Parathyroid adenoma (tissue), 2 donors: ENCODE measurements around the gene C4A.
"Not testable (repeated sequence)": the region's sequence is repeated elsewhere in the genome, so short reads cannot be mapped to it uniquely, and the experiment has no call there.

Source experiments
- H2AFZ ChIP-seq: fragments of 300-600 bp; sonication (generic); one replicate; pipeline ENCODE4 v1.7.0; 2017; ENCODE audit warnings: antibody characterized with exemption, mild to moderate bottlenecking
- H3K27ac ChIP-seq: fragments of 300-600 bp; sonication (generic); one replicate; pipeline ENCODE4 v1.7.0; 2017
- H3K27me3 ChIP-seq: fragments of 300-600 bp; sonication (generic); one replicate; pipeline ENCODE4 v1.7.0; 2017; ENCODE audit warnings: low read length; ENCODE audit not compliant: control insufficient read depth, insufficient read depth
- H3K36me3 ChIP-seq: fragments of 300-600 bp; sonication (generic); one replicate; pipeline ENCODE4 v1.7.0; 2017; ENCODE audit warnings: low read length; ENCODE audit not compliant: control insufficient read depth, insufficient read depth
- H3K4me1 ChIP-seq: fragments of 300-600 bp; sonication (generic); one replicate; pipeline ENCODE4 v1.7.0; 2017; ENCODE audit warnings: control low read depth
- H3K4me2 ChIP-seq: fragments of 300-600 bp; sonication (generic); one replicate; pipeline ENCODE4 v1.7.0; 2017; ENCODE audit warnings: low read length
- H3K4me3 ChIP-seq: fragments of 300-600 bp; sonication (generic); one replicate; pipeline ENCODE4 v1.7.0; 2017; ENCODE audit warnings: low read depth, low read length
- H3K79me2 ChIP-seq: fragments of 300-600 bp; sonication (generic); one replicate; pipeline ENCODE4 v1.7.0; 2017; ENCODE audit warnings: control low read depth
- H3K9ac ChIP-seq: fragments of 300-600 bp; sonication (generic); one replicate; pipeline ENCODE4 v1.7.0; 2017; ENCODE audit warnings: mild to moderate bottlenecking
- H3K9me3 ChIP-seq: fragments of 300-600 bp; sonication (generic); one replicate; pipeline ENCODE4 v1.7.0; 2017; ENCODE audit warnings: low read length; ENCODE audit not compliant: control insufficient read depth
- CTCF ChIP-seq: fragments of 300-600 bp; sonication (generic); IDR thresholded peaks from one replicate; pipeline ENCODE4 v1.7.0; 2017; ENCODE audit warnings: antibody characterized with exemption, mild to moderate bottlenecking
- donor health status: primary hyperparathyroidism.

C4A gene

GRCh38 chr6:31979238-31979898 is 2.5 kb upstream of the C4A start:
- Histone ChIP-seq H3K27me3 (no peaks in the 10 kb centered on the region), H3K9me3 (no peaks in the 10 kb centered on the region), H3K9ac (no peak overlapping the region), H3K4me1 (no peaks in the 10 kb centered on the region), H3K36me3 (no peaks in the 10 kb centered on the region), H3K27ac (no peak overlapping the region), H3K4me3 (no peak overlapping the region), H3K79me2 (peaks cover 4% of the 10 kb centered on the region), H2AFZ (no peak overlapping the region), H3K4me2 (no peak overlapping the region)
- TF ChIP-seq CTCF: no peak

DNA sequence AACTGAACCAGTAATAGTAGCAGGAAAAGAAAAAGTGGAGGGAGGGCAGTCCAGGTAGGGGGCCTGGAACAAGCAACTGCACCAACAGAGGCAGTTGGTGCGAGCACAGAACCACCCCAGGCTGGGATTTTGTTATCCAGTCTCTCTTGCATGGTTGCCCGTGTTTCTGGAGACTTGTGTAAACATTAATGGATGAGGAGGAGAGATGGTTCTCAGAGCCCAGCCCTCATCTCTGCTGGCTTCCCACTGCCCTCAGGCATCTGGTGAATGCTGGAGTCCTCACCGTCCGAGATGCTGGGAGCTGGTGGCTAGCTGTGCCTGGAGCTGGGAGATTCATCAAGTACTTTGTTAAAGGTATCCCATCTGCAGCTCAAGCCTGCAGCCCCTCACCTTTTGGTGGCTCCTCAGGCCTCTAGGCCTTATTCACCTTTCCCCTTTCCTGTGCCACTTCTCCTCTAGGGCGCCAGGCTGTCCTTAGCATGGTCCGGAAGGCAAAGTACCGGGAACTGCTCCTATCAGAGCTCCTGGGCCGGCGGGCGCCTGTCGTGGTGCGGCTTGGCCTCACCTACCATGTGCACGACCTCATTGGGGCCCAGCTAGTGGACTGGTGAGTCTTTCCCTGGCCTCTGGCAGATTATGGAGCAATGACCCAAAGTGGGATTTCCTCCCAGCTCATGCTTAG is 1.5 kb upstream of the C4A start:
- not testable (repeated sequence) for H3K27ac ChIP-seq, H3K4me1 ChIP-seq, H3K4me3 ChIP-seq, H3K27me3 ChIP-seq, H3K36me3 ChIP-seq, H3K9me3 ChIP-seq, H2AFZ ChIP-seq, H3K79me2 ChIP-seq, H3K4me2 ChIP-seq, H3K9ac ChIP-seq

DNA sequence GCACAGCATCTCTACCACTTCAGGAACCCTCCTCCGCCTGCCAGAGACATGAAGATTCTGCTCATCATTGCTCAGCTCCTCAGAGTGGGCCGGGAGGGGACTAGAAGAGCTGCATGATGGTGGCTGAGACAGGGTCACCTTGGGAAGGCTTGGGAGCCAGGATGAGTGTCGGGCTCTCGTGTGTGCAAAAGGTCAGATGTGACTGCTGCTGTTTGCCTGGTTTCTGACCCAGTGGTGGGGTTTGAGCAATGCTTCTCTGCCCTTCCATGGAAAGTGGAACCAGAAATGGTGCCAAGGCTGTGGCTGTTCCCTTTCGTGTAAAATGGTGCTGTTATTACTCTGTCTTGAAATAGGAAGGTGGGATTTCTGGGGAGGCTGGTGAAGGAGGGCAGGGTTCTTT is 859 bp upstream of the C4A start:
- H3K27ac ChIP-seq, H3K4me2 ChIP-seq, H3K9ac ChIP-seq, H2AFZ ChIP-seq, H3K9me3 ChIP-seq, H3K27me3 ChIP-seq, H3K79me2 ChIP-seq, H3K36me3 ChIP-seq, H3K4me3 ChIP-seq, H3K4me1 ChIP-seq: not testable (repeated sequence)

DNA sequence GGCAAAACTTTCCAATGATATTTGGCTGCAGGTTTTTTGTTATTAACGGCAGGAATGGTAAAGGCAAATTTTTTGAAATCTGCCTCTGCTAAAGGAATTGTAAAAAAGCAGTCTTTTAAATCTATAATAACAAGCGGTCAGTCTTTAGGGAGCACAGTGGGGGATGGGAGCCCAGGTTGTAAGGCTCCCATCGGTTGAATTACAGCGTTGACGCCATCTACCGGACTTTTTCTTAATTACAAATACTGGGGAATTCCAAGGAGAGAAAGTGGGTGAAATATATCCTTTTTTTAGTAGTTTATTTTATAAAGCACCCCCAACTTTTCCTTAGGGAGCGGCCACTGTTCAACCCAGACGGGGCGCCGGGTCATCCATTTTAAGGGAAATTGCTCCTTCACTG is 7.5 kb downstream of the C4A start:
- not testable (repeated sequence) for H3K27me3 ChIP-seq, H3K4me1 ChIP-seq, H2AFZ ChIP-seq, H3K4me2 ChIP-seq, H3K27ac ChIP-seq, H3K4me3 ChIP-seq, H3K79me2 ChIP-seq, H3K9ac ChIP-seq, H3K36me3 ChIP-seq, H3K9me3 ChIP-seq

DNA sequence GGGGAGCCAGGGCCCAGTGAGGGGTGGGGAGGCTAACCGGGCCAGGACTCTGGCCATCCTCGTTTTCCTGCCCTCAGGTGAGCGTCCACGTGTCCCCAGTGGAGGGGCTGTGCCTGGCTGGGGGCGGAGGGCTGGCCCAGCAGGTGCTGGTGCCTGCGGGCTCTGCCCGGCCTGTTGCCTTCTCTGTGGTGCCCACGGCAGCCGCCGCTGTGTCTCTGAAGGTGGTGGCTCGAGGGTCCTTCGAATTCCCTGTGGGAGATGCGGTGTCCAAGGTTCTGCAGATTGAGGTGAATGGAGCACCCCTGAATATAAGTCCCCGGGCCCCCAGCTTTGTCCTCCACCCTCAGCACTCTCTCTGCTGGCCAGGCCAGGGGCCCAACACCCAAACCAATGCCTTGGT is 12.6 kb downstream of the C4A start:
- not testable (repeated sequence) for H3K9ac ChIP-seq, H3K4me1 ChIP-seq, H3K4me3 ChIP-seq, H3K4me2 ChIP-seq, H3K79me2 ChIP-seq, H3K36me3 ChIP-seq, H3K27ac ChIP-seq, H3K27me3 ChIP-seq, H2AFZ ChIP-seq, H3K9me3 ChIP-seq

DNA sequence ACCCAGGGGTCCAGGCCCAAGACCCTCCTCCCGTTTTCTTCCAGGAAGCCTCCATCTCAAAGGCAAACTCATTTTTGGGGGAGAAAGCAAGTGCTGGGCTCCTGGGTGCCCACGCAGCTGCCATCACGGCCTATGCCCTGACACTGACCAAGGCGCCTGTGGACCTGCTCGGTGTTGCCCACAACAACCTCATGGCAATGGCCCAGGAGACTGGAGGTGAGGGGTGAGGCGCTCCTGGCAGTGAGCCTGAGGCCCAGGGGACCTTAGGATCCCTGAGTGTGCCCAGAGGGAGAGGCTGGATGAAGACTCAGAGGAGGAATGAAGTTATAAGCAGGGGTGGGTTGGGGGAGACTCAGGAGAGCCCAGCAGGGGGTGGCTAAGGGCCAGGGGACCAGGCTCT is 14.5 kb downstream of the C4A start:
- H3K4me3 ChIP-seq, H2AFZ ChIP-seq, H3K4me2 ChIP-seq, H3K9ac ChIP-seq, H3K27me3 ChIP-seq, H3K36me3 ChIP-seq, H3K4me1 ChIP-seq, H3K9me3 ChIP-seq, H3K79me2 ChIP-seq, H3K27ac ChIP-seq: not testable (repeated sequence)

- H3K4me2 ChIP-seq, H3K9me3 ChIP-seq, H3K27me3 ChIP-seq, H3K4me3 ChIP-seq, H3K79me2 ChIP-seq, H3K36me3 ChIP-seq, H2AFZ ChIP-seq, H3K27ac ChIP-seq, H3K9ac ChIP-seq, H3K4me1 ChIP-seq: not testable (repeated sequence)
Observed at GRCh38 chr6:32002546-32003268, 20.9 kb downstream of the C4A start.

DNA sequence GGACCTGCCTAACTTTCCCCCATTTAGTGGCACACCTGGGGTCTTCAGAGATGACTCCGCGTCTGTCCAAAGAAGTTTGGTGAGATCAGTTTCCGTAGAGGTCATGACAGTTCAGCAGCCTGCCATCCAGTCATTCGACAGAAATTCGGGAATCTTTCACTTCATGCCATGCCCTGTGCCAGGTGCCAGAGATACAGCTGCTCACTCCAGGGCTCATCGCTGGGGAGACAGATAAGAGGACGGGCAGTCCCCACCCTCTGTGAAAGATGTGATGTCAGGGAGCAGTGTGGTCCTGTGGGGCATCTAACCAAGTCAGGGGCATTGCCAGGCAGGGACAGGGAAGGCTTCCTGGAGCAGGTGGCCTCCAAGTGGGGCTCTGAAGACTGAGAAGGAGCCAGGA is 21.4 kb downstream of the C4A start:
- H3K9me3 ChIP-seq, H3K4me2 ChIP-seq, H3K4me3 ChIP-seq, H3K79me2 ChIP-seq, H3K27me3 ChIP-seq, H3K27ac ChIP-seq, H2AFZ ChIP-seq, H3K9ac ChIP-seq, H3K36me3 ChIP-seq, H3K4me1 ChIP-seq: not testable (repeated sequence)

- H3K79me2 ChIP-seq, H2AFZ ChIP-seq, H3K27me3 ChIP-seq: not testable (repeated sequence)
Observed at GRCh38 chr6:32004393-32004792, 22.5 kb downstream of the C4A start.

GRCh38 chr6:32004864-32005537 is 23.1 kb downstream of the C4A start:
- not testable (repeated sequence) for H3K4me2 ChIP-seq, H3K27me3 ChIP-seq, H3K9ac ChIP-seq, H3K4me1 ChIP-seq, H3K27ac ChIP-seq, H3K4me3 ChIP-seq, H3K79me2 ChIP-seq, H3K36me3 ChIP-seq, H2AFZ ChIP-seq, H3K9me3 ChIP-seq

More at GRCh38 chr6:32004393-32004792, 22.5 kb downstream of the C4A start:
- H3K9ac ChIP-seq, H3K4me2 ChIP-seq, H3K4me1 ChIP-seq, H3K4me3 ChIP-seq, H3K9me3 ChIP-seq, H3K27ac ChIP-seq, H3K36me3 ChIP-seq: not testable (repeated sequence)
